Measurements from ENCODE around the gene CYP1A2. TPM values are rescaled to one million over a fixed set of nuclear protein-coding genes. Genes with fewer than 3 reads are reported as not detected.
"Not testable (repeated sequence)": the region's sequence is repeated elsewhere in the genome, so short reads cannot be mapped to it uniquely, and the experiment has no call there.

CYP1A2 gene
- polyA plus RNA-seq, 1 donor: not detected

DNA sequence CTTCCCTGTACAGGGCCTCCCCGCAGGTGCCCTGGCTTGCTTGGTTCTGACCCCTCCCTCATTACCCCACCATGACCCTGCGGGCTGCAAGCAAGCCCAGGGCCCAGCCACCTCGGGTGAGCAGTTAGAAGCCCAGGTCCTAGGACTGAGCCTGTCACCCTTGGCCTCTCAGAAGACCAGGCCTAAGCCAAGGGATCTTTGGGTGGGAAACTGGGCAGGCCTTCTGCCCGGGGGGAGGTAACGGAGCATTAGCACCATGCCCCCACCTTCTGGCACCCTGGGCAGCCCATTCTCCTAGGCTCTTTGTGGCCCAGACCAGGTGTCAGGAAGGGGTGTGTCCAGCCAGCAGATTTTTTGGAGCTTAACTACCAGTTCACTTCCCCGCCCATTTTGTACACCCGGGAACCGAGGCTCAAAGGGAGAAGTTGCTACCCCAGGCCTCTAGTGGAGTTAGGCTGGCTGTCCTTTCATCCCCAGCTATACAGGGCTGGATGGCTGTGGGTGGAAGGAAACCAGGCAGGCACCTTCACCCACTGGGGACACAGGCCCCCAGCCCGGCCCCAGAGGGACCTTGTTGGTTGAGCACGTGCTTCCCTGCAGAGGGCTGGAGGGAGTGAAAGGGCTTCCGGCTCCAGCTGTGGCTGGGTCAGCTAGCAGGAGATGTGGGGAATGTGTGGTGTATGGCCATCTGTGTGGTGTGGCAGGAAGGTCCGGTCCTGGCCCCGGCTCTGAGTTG, 34.6 kb downstream of the CYP1A2 start:
- H3K36me3 ChIP-seq (ENCODE audit: control insufficient read depth, insufficient read depth, low read length): peaks cover 13% of the 10 kb centered on the region
- peak overlapping the region; percentile 34 for H3K27ac ChIP-seq (ENCODE audit: low read length)
- H3K4me3 ChIP-seq (ENCODE audit: low read length): peak overlapping the region; percentile 83
- no peaks in the 10 kb centered on the region for H3K27me3 ChIP-seq (ENCODE audit: control insufficient read depth, insufficient read depth, low read length)
- H3K9me3 ChIP-seq (ENCODE audit: control insufficient read depth, low read depth, low read length): no peaks in the 10 kb centered on the region
- peaks cover 69% of the 10 kb centered on the region for H3K4me1 ChIP-seq (ENCODE audit: control insufficient read depth, insufficient read depth, low read length)
- peak in 1 of 2 donors; percentile 59 for DNase-seq
- WGBS (ENCODE audit: insufficient coverage, low lambda C conversion rate): no CpG with 5 or more reads among the region's 13 CpGs

- WGBS (ENCODE audit: insufficient coverage, low lambda C conversion rate): no CpG with 5 or more reads among the region's 3 CpGs
- peaks cover 69% of the 10 kb centered on the region for H3K4me1 ChIP-seq (ENCODE audit: control insufficient read depth, insufficient read depth, low read length)
- H3K4me3 ChIP-seq (ENCODE audit: low read length): peak overlapping the region; percentile 83
- no peaks in the 10 kb centered on the region for H3K27me3 ChIP-seq (ENCODE audit: control insufficient read depth, insufficient read depth, low read length)
- no peak overlapping the region for H3K27ac ChIP-seq (ENCODE audit: low read length)
- no peaks in the 10 kb centered on the region for H3K9me3 ChIP-seq (ENCODE audit: control insufficient read depth, low read depth, low read length)
- DNase-seq: no peak
- peaks cover 15% of the 10 kb centered on the region for H3K36me3 ChIP-seq (ENCODE audit: control insufficient read depth, insufficient read depth, low read length)
Observed at GRCh38 chr15:74783808-74784175, 35.1 kb downstream of the CYP1A2 start.

GRCh38 chr15:74784426-74785193, 36.0 kb downstream of the CYP1A2 start:
- no peak for DNase-seq
- H3K9me3 ChIP-seq (ENCODE audit: control insufficient read depth, low read depth, low read length): no peaks in the 10 kb centered on the region
- peaks cover 75% of the 10 kb centered on the region for H3K4me1 ChIP-seq (ENCODE audit: control insufficient read depth, insufficient read depth, low read length)
- H3K36me3 ChIP-seq (ENCODE audit: control insufficient read depth, insufficient read depth, low read length): peaks cover 15% of the 10 kb centered on the region
- H3K27me3 ChIP-seq (ENCODE audit: control insufficient read depth, insufficient read depth, low read length): no peaks in the 10 kb centered on the region
- no peak overlapping the region for H3K4me3 ChIP-seq (ENCODE audit: low read length)
- WGBS (ENCODE audit: insufficient coverage, low lambda C conversion rate): no CpG with 5 or more reads among the region's 8 CpGs
- no peak overlapping the region for H3K27ac ChIP-seq (ENCODE audit: low read length)

- 80% methylated on average over 1 of the region's 13 CpGs for WGBS (ENCODE audit: insufficient coverage, low lambda C conversion rate)
- no peaks in the 10 kb centered on the region for H3K27me3 ChIP-seq (ENCODE audit: control insufficient read depth, insufficient read depth, low read length)
- H3K4me1 ChIP-seq (ENCODE audit: control insufficient read depth, insufficient read depth, low read length): peaks cover 77% of the 10 kb centered on the region
- no peaks in the 10 kb centered on the region for H3K9me3 ChIP-seq (ENCODE audit: control insufficient read depth, low read depth, low read length)
- H3K27ac ChIP-seq (ENCODE audit: low read length): no peak overlapping the region
- DNase-seq: no peak
- H3K4me3 ChIP-seq (ENCODE audit: low read length): no peak overlapping the region
- H3K36me3 ChIP-seq (ENCODE audit: control insufficient read depth, insufficient read depth, low read length): peaks cover 15% of the 10 kb centered on the region
Observed at GRCh38 chr15:74785194-74786032, 36.8 kb downstream of the CYP1A2 start.

GRCh38 chr15:74786081-74786480, 37.4 kb downstream of the CYP1A2 start:
- H3K9me3 ChIP-seq (ENCODE audit: control insufficient read depth, low read depth, low read length); DNase-seq; H3K4me3 ChIP-seq (ENCODE audit: low read length); H3K27me3 ChIP-seq (ENCODE audit: control insufficient read depth, insufficient read depth, low read length); H3K27ac ChIP-seq (ENCODE audit: low read length): not testable (repeated sequence)
- WGBS (ENCODE audit: insufficient coverage, low lambda C conversion rate): no CpG with 5 or more reads among the region's 12 CpGs
- Histone ChIP-seq H3K4me1 (ENCODE audit: control insufficient read depth, insufficient read depth, low read length) (peaks cover 77% of the 10 kb centered on the region), H3K36me3 (ENCODE audit: control insufficient read depth, insufficient read depth, low read length) (peaks cover 15% of the 10 kb centered on the region)

- H3K27ac ChIP-seq (ENCODE audit: low read length): no peak overlapping the region
- WGBS (ENCODE audit: insufficient coverage, low lambda C conversion rate): no CpG with 5 or more reads among the region's 7 CpGs
- no peaks in the 10 kb centered on the region for H3K9me3 ChIP-seq (ENCODE audit: control insufficient read depth, low read depth, low read length)
- H3K36me3 ChIP-seq (ENCODE audit: control insufficient read depth, insufficient read depth, low read length): peaks cover 15% of the 10 kb centered on the region
- peaks cover 77% of the 10 kb centered on the region for H3K4me1 ChIP-seq (ENCODE audit: control insufficient read depth, insufficient read depth, low read length)
- DNase-seq: no peak
- no peak overlapping the region for H3K4me3 ChIP-seq (ENCODE audit: low read length)
- H3K27me3 ChIP-seq (ENCODE audit: control insufficient read depth, insufficient read depth, low read length): no peaks in the 10 kb centered on the region
Observed at GRCh38 chr15:74786551-74787165, 38.0 kb downstream of the CYP1A2 start.

GRCh38 chr15:74787251-74788041, 38.8 kb downstream of the CYP1A2 start:
- peak in 1 of 2 donors; percentile 76 for DNase-seq
- H3K36me3 ChIP-seq (ENCODE audit: control insufficient read depth, insufficient read depth, low read length): peaks cover 16% of the 10 kb centered on the region
- peaks cover 84% of the 10 kb centered on the region for H3K4me1 ChIP-seq (ENCODE audit: control insufficient read depth, insufficient read depth, low read length)
- H3K27ac ChIP-seq (ENCODE audit: low read length): peak overlapping the region; percentile 59
- no peak overlapping the region for H3K4me3 ChIP-seq (ENCODE audit: low read length)
- no CpG with 5 or more reads among the region's 13 CpGs for WGBS (ENCODE audit: insufficient coverage, low lambda C conversion rate)
- no peaks in the 10 kb centered on the region for H3K9me3 ChIP-seq (ENCODE audit: control insufficient read depth, low read depth, low read length)
- no peaks in the 10 kb centered on the region for H3K27me3 ChIP-seq (ENCODE audit: control insufficient read depth, insufficient read depth, low read length)

- H3K4me1 ChIP-seq (ENCODE audit: control insufficient read depth, insufficient read depth, low read length): peaks cover 87% of the 10 kb centered on the region
- no peaks in the 10 kb centered on the region for H3K27me3 ChIP-seq (ENCODE audit: control insufficient read depth, insufficient read depth, low read length)
- H3K27ac ChIP-seq (ENCODE audit: low read length): peak overlapping the region; percentile 59
- 70% methylated on average over 2 of the region's 7 CpGs for WGBS (ENCODE audit: insufficient coverage, low lambda C conversion rate)
- H3K4me3 ChIP-seq (ENCODE audit: low read length): no peak overlapping the region
- peaks cover 23% of the 10 kb centered on the region for H3K36me3 ChIP-seq (ENCODE audit: control insufficient read depth, insufficient read depth, low read length)
- no peaks in the 10 kb centered on the region for H3K9me3 ChIP-seq (ENCODE audit: control insufficient read depth, low read depth, low read length)
- DNase-seq: no peak
Observed at GRCh38 chr15:74788042-74788682, 39.5 kb downstream of the CYP1A2 start.

DNA sequence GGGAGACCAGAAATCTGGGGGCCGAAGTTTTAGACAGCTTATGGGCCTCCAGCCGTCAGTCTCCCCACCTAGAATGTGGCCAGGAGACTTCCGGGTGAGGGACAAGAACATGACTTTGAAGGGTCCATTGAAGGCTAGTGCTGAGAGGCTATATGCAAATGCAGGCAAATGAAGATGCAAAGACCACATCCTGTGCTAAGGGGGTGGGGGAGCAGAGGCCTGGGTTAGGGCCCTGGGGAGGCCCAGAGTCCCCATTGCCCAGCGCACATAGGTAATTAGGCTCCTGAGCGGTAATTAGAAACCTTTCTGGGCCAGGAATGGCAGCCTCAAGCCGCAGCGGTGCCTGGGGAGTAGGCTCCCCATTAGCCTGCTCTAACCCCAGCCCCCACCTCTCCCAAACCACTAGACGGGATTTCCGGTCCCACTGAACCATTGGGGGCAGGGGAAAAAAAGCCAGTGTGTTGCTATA, 40.1 kb downstream of the CYP1A2 start:
- Histone ChIP-seq H3K9me3 (ENCODE audit: control insufficient read depth, low read depth, low read length) (no peaks in the 10 kb centered on the region), H3K4me3 (ENCODE audit: low read length) (no peak overlapping the region), H3K36me3 (ENCODE audit: control insufficient read depth, insufficient read depth, low read length) (peaks cover 24% of the 10 kb centered on the region), H3K27me3 (ENCODE audit: control insufficient read depth, insufficient read depth, low read length) (no peaks in the 10 kb centered on the region), H3K27ac (ENCODE audit: low read length) (peak overlapping the region; percentile 59), H3K4me1 (ENCODE audit: control insufficient read depth, insufficient read depth, low read length) (peaks cover 84% of the 10 kb centered on the region)
- DNase-seq: peak in 1 of 2 donors; percentile 50
- WGBS (ENCODE audit: insufficient coverage, low lambda C conversion rate): no CpG with 5 or more reads among the region's 9 CpGs
